Right lobe of liver (tissue), 6 donors: ENCODE data around the gene METTL27. TPM values are rescaled to one million over a fixed set of nuclear protein-coding genes. Genes with fewer than 3 reads are reported as not detected.
"Not testable (repeated sequence)": the region's sequence is repeated elsewhere in the genome, so short reads cannot be mapped to it uniquely, and the experiment has no call there.

Source experiments
- ATAC-seq, 4 donors: fragments of 200-7000 bp; cut with Tn5 transposase; one replicate each; pipeline ENCODE4 v1.9.1; 2020; ENCODE audit warnings: mild to moderate bottlenecking in 4 of 4, moderate library complexity in 4 of 4
- DNase-seq, 3 donors: peaks; one replicate each; pipeline ENCODE4 v3.0.0-alpha.2; 2020
- H3K27ac ChIP-seq, 3 donors: fragments of 200-600 bp; one replicate each; pipeline ENCODE4 v1.8.0; 2022
- H3K27me3 ChIP-seq, 2 donors: fragments of 200-600 bp; one replicate each; pipeline ENCODE4 v1.8.0; 2022
- H3K36me3 ChIP-seq, 4 donors: fragments of 200-600 bp; sonication (generic) in 1 of 4; one replicate each; pipeline versions ENCODE4 v1.5.1 to v1.8.0; 2017 to 2022; ENCODE audit warnings: control low read depth in 1 of 4
- H3K4me1 ChIP-seq, 4 donors: fragments of 200-600 bp; sonication (generic) in 1 of 4; one replicate each; pipeline versions ENCODE4 v1.5.1 to v1.8.0; 2017 to 2022; ENCODE audit warnings: control low read depth in 1 of 4
- H3K4me3 ChIP-seq, 3 donors: fragments of 200-600 bp; one replicate each; pipeline ENCODE4 v1.8.0; 2022
- H3K9me3 ChIP-seq, 4 donors: fragments of 200-600 bp; sonication (generic) in 1 of 4; one replicate each; pipeline versions ENCODE4 v1.5.1 to v1.8.0; 2017 to 2022; ENCODE audit warnings: control low read depth in 1 of 4
- POLR2A ChIP-seq: fragments of 450-650 bp; IDR thresholded peaks from one replicate; pipeline ENCODE4 v1.6.1; 2017; ENCODE audit warnings: antibody characterized with exemption, mild to moderate bottlenecking
- WGBS: methylation state at CpG from one replicate; pipeline ENCODE4 v1.1.6; 2018; ENCODE audit warnings: low coverage, low lambda C conversion rate; ENCODE audit not compliant: insufficient coverage; ENCODE audit errors: missing lambda C conversion rate; 5-methylcytosine and 5-hydroxymethylcytosine counted together
- intact Hi-C, 2 donors: fragments of 100-400 bp; cut with DNase I; formaldehyde crosslinking; loops; one replicate each; pipeline versions ENCODE4 v1.11.2 to v1.14.1; 2022
- total RNA-seq, 6 experiments: library from RNA; depleted of rRNA in 2 of 6; stranded (reverse); fragments of >200 nt in 2 of 6; fragmentation: NEBNext Ultra II Directional in 3 of 6; extraction: Animal tissue kit (Norgen Biotek cat#: 25700) in 3 of 6; gene quantifications; one replicate each; pipeline versions ENCODE4 v1.1.0 to v1.2.4, GENCODE V29; 2016 to 2023
- TF ChIP-seq, protein P1 (sequence below), 4 donors: fragments of 200-600 bp in 3 of 4; fragments of 450-650 bp in 1 of 4; IDR thresholded peaks; one replicate each; pipeline versions ENCODE4 v1.5.1 to v1.8.0; 2016 to 2022; ENCODE audit warnings: antibody characterized with exemption in 4 of 4, mild to moderate bottlenecking in 2 of 4
- donor health status: DM: no; HTN: yes; CAD: no.
- donor health status: DM: no; HTN: no; CAD: no.
- donor health status: DM: no; HTN: no; CAD: no.
- donor health status: DM: no; HTN: yes; CAD: no.
- donor health status: DM: no; HTN: yes; CAD: no.

Gene METTL27
- total RNA-seq, 6 experiments from 2014 or later = 0.49 to 1.4 (median 1.0) TPM

DNA sequence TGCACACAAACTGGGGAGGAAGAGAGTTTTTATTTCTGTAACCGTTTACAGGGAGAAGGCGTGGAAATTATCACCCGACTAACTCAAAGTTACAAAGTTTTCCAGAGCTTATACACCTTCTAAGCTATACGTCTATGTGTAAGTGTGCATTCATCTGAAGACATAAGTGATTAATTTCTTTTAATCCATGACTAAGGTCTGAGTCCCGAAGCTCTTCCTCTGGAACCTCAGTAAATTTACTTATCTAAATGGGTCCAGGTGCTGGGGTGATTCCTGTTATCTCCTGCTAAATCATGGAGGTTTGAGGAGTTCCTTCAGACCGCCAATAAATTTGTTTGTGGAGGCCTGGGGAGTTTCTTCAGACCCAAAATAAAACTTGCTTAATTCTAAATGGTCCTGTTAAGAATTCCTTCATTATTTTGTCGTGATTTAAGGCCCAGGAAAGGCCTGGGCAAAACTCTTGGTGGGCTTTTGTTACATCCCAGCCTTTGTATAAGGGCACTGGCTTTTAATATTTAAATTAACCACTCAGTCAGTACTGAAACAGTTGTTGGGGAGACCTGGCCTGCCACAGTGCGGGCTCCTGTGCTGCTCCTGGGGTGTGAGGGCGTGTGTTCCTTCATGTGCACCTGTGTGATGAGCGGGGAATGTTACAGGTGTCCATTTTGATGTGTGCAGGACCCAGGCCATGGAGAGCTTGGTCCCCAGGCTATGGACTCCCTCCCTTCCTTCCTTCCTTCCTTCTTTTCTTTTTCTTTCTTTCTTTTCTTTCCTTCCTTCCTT, 5.8 kb upstream of the METTL27 start:
- DNase-seq (no peak), ATAC-seq (no peak)
- no peak for TF ChIP-seq POLR2A
- TF ChIP-seq, protein P1, sequence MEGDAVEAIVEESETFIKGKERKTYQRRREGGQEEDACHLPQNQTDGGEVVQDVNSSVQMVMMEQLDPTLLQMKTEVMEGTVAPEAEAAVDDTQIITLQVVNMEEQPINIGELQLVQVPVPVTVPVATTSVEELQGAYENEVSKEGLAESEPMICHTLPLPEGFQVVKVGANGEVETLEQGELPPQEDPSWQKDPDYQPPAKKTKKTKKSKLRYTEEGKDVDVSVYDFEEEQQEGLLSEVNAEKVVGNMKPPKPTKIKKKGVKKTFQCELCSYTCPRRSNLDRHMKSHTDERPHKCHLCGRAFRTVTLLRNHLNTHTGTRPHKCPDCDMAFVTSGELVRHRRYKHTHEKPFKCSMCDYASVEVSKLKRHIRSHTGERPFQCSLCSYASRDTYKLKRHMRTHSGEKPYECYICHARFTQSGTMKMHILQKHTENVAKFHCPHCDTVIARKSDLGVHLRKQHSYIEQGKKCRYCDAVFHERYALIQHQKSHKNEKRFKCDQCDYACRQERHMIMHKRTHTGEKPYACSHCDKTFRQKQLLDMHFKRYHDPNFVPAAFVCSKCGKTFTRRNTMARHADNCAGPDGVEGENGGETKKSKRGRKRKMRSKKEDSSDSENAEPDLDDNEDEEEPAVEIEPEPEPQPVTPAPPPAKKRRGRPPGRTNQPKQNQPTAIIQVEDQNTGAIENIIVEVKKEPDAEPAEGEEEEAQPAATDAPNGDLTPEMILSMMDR (IDR thresholded peaks at IDR 0.05) = no peak
- Histone ChIP-seq H3K36me3 (no peaks in the 10 kb centered on the region), H3K4me1 (no peaks in the 10 kb centered on the region), H3K4me3 (no peak overlapping the region), H3K27me3 (no peaks in the 10 kb centered on the region), H3K27ac (no peak overlapping the region), H3K9me3 (no peaks in the 10 kb centered on the region)
- intact Hi-C loops = no loop called here
- 75% methylated on average over 5 of the region's 10 CpGs for WGBS

DNA sequence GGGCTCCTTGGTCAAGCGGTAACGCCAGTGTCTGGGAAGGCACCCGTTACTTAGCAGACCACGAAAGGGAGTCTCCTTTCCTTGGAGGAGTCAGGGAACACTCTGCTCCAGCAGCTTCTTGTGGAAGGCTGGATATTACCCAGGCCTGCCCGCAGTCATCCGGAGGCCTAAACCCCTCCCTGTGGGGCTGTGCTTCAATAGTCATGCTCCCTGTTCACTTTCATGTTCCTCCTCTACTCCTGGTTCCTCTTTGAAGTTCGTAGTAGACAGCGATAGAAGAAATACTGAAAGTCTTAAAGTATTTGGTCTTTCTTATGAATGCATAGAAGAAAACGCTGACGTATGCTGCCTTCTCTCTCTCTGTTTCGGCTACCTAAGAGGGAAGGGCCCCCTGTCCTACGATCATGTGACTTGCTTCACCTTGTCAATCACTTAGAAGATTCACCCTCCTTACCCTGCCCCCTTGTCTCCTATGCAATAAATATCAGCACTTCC, 3.4 kb upstream of the METTL27 start:
- intact Hi-C loops = not testable (repeated sequence)

DNA sequence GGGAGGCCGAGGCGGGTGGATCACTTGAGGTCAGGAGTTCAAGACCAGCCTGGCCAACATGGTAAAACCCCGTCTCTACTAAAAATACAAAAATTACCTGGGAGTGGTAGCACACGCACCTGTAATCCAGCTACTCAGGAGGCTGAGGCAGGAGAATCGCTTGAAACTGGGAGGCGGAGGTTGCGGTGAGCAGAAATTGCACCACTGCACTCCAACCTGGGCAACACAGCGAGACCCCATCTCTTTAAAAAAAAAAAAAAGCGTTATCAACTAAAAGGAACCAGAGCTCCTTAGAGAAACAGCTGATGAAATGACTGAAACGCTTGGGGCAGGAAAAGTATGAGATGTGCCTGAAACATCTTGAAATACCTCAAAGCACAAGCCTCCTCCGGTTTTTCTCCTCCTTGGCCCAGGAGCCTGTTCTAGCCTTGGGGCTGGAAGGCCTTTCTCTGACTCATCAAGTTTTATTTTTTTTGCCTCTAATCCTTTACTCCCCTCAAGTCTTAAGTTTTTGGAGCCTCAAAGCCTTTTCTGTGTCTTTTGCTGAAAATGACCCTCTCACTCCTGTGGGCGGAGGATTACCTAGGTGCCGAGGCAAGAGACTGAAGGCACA, 2.6 kb upstream of the METTL27 start:
- H3K4me1 ChIP-seq = peaks cover 0 to 5% (median 2%) of the 10 kb centered on the region in 4 donors
- H3K4me3 ChIP-seq = no peak overlapping the region
- no peaks in the 10 kb centered on the region for H3K27me3 ChIP-seq
- H3K36me3 ChIP-seq = no peaks in the 10 kb centered on the region
- H3K27ac ChIP-seq = no peak overlapping the region
- H3K9me3 ChIP-seq = no peaks in the 10 kb centered on the region
- intact Hi-C loops = no loop called here
- 73% methylated on average over 12 of the region's 13 CpGs for WGBS
- ATAC-seq (no peak), DNase-seq (no peak)
- TF ChIP-seq POLR2A = no peak
- TF ChIP-seq, protein P1 (IDR thresholded peaks at IDR 0.05) = no peak

More for the DNA sequence above, 3.4 kb upstream of the METTL27 start:
- H3K4me1 ChIP-seq, H3K27me3 ChIP-seq, DNase-seq, H3K4me3 ChIP-seq, H3K9me3 ChIP-seq, ATAC-seq, H3K36me3 ChIP-seq, H3K27ac ChIP-seq: not testable (repeated sequence)
- 70% methylated on average over 8 of the region's 12 CpGs for WGBS

DNA sequence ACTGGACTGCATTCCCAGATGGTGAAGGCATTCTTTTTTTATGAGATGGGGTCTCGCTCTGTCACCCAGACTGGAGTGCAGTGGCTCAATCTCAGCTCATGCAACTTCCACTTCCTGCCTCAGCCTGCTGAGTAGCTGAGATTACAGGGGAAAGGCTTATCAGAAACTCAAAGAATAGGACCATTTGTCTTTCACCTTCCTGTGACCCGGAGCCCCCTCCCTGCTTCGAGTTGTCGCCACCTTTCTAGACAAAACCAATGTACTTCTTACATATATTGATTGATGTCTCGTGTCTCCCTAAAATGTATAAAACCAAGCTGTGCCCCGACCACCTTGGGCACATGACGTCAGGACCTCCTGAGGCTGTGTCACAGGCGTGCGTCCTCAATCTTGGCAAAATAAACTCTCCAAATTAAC, 1.8 kb upstream of the METTL27 start:
- TF ChIP-seq POLR2A = no peak
- Histone ChIP-seq H3K4me3 (no peak overlapping the region), H3K9me3 (no peaks in the 10 kb centered on the region), H3K4me1 (peaks cover 0 to 5% (median 2%) of the 10 kb centered on the region in 4 donors), H3K27me3 (no peaks in the 10 kb centered on the region), H3K36me3 (no peaks in the 10 kb centered on the region), H3K27ac (no peak overlapping the region)
- DNase-seq (no peak), ATAC-seq (no peak)
- WGBS = 25% methylated on average over 7 of the region's 9 CpGs
- intact Hi-C loops = no loop called here

DNA sequence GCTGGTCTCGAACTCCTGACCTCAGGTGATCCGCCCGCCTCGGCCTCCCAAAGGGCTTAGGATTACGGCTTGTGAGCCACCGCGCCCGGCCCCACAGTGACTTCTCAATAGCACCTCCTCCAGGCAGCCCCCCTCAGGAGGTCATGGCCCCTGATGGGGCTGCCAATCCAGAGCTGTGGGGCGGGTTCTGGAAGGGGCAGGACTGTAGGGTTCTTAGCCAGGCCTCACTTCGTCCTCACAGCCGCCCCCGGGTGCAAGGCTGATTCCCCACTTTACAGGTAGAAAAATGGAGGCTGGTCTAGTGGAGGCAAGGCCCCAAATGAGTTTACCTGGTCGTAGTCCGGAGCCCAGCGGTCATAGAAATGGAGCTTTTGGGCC, 638 bp downstream of the METTL27 start:
- H3K27me3 ChIP-seq = no peaks in the 10 kb centered on the region
- H3K27ac ChIP-seq = no peak overlapping the region
- no CpG with 5 or more reads among the region's 15 CpGs for whole genome bisulfite sequencing
- peak overlapping the region; percentile 35 to 61 (median 59) for H3K4me3 ChIP-seq
- DNase-seq (no peak), ATAC-seq (no peak)
- TF ChIP-seq, protein P1 (IDR thresholded peaks at IDR 0.05) = no peak
- TF ChIP-seq POLR2A = no peak
- H3K4me1 ChIP-seq = peaks cover 0 to 5% (median 2%) of the 10 kb centered on the region in 4 donors
- intact Hi-C loops = no loop called here
- no peaks in the 10 kb centered on the region for H3K36me3 ChIP-seq
- no peaks in the 10 kb centered on the region for H3K9me3 ChIP-seq
